GM18868 (cell line): ENCODE results near the gene GGT6.

Experiments used
- ATAC-seq: cut with Tn5 transposase; IDR thresholded peaks from one replicate; pipeline ENCODE4 v1.9.1; 2021; ENCODE audit warnings: mild to moderate bottlenecking, moderate library complexity; ENCODE audit not compliant: unreplicated experiment

GGT6 gene

DNA sequence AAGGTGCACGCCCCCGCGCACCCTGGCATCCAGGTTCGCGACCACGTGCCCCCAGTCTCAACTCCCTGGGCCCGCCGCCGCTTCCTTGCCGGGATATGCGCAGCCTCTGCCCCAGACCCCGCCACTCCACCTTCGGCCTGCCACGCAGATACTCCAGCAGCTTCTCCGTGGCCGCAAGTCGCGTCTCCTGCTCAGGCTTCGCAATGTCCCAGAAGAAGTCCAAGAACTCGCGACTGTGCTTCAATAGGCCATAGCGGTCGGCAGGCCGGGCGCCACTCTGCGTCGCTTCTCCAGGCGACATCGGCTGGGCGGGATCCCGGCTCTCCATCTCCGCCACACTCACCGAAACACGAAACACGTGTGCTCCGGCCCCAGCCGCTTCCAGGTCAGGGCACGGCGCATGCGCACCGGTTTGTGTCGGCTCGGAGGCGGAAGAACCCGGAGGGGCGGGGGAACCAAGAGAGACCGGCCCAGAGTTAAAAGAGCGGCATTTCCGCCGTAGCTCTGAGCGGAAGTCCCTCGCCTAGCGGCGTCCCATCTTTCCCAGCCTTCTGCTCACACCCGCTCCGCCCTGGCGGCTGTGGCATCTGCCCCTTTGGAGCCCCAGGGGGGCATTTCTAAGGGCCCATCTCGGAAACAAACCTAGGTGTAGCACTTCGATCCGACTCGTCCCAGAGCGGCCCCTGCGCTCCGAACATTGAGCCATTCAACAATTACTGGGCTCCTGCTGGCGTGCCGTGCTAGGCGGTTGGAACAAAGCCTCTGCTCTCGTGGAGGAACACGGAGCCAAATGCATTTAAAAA lies 5.2 kb downstream of the GGT6 start, which contains the start of gene MYBBP1A:
TSS of gene MYBBP1A (minus strand) at position 388 of the 803 bp plus-strand sequence. CDS start at position 328, 60 bp downstream.
- ATAC-seq = peak; percentile 89

DNA sequence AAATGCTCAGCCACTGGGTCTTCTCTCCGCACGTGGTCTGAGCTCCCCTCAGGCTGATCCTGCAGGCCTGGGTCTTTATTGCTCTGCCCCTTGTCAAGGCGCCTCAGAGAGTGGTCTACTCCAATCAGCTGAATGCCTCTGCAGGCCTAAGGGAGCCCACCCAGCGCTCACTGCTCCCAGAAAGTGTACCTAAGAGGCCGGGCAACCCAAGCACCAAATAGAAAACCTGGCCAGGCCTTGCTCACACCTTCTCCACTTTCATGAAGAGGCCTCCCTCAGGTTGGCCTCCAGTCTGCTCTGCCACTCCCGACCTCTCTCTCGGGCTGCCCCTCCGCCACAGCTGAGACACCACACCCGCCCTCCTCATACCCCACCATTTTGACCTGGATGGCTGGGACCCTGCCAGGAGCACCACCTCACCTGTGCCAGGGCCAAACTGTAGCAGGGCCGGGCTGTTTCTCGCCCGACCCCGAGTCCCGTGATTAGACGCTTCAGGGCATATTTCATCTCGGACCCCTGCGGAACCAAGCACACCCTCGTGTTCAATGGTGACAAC lies 5.9 kb downstream of the GGT6 start:
- ATAC-seq = no peak

DNA sequence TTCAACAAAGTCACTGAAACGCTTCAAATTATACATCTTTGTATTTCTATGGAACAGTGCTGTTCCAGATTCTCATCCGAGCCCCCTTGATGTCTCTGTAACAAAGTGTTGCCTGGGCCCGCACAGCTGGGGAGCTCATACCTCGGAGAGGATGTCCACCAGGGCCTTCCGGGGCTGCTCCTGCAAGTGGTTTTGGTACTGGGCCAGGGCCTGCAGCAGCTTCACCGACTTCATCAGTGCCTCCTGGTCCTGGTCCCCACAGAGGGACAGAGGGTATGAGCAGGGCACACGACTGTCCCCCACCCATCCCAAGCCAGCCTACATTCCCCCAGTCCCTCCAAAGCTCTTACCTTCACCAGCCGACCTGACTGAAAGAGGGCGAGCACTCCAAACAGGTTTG lies 6.7 kb downstream of the GGT6 start:
- ATAC-seq = no peak

DNA sequence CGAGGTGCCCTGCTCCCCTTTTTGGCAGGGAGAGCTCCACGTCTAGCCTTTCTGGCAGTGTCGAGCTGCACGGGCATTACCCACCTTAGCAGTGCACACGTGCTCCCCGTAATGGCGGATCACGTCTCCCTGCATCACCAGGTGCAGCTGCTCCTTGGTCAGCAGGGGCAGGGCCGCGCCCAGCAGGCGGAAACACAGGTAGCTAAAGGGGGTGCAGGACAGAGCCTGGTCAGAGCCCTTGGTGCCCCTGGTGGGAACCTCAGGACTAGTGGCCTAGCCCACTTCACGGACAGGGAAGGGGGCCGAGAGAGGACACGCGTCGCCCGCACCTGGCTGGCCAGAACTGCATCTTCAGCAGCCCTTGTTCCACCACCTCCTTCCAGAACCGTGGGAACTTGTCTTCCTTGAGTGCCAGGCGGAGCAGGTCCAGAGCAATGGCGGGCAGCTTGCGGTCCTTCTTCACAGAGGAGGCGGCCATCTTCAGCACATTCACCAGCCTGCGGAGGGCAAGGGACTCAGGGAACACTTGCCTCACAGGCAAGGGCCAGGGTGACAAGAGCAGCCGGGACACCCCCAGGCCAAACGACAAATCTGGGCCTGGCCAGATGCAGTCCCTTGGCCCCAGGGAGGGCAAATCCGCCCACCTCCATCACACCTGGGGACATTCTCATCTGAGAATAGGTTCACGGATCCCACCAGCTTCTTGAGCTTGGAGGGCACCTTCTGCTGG lies 8.4 kb downstream of the GGT6 start:
- no peak for ATAC-seq

DNA sequence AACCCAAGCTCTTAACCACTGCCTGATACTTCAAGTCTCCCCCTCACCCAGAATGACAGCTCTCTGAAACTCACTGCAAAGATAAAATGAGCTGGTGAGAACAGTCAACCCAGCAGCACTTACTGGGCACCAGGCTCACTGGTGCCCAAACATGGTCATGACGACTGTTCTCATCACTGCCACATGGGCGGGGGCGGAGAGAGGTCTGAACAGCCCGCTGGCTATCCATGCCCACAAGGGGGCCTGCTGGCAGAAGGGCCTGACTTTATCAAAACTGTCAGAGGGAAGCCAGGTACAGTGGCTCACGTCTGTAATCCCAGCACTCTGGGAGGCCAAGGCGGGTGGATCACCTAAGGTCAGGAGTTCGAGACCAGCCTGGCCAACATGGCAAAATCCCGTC lies 9.2 kb downstream of the GGT6 start:
- ATAC-seq = no peak

DNA sequence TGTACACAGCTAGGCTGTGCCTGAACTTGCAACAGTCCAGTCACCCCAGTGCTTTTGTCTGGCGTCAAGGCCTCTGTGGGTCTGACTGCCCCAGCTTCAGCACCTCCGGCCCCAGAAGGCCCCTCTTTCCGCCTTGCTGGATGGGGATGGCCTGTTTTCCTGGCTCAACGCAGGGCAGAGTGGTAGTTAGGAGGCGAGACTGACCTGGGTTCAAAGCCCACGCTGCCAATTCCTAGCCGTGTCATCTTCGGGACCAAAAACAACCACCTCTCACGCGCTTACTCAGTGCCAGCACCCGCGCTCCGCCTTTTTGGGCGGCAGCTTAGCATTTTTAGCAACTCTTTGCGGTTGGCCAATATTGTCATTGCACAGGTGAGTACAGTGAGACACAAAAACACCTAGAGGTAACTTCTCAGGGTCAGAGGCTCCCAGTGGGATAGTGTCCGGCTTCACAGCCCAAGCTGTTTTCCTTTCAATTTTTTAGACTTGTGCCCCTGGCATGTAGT lies 9.8 kb downstream of the GGT6 start:
- no peak for ATAC-seq

DNA sequence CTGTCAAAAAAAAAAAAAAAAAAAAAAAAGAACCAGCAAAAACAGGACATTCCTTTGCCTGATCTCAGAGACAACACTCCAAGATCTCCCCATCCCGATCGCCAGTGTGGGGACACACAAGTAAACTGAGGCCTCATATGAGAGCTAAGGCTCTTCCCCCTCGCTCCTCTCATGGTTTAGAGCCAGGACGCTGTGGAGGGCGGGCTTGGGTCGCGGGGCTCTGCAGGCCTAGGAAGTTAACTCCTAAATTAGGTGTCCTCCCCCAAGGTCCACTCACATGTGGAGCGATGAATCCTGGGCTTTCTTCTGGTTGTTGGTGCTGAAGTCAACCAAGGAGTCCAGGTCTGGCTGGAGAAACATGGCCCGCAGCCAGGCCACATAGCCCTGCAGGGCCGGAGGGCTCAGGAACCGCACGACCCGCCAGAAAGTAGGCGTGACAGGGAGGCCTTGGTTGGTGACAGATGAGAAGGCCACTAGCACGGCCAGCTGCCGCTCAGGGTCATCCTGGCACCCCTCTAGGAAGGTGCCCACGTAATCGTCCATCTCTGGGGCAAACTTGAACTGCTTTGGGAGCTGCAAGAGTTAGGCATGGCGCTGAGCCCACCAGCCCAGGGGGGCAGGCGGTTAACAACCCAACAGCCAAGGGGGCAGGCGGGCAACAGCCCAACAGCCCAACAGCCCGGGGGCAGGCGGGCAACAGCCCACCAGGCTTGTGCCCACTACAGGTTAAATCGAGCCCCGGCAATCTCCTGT lies 10.4 kb downstream of the GGT6 start:
- ATAC-seq = no peak

DNA sequence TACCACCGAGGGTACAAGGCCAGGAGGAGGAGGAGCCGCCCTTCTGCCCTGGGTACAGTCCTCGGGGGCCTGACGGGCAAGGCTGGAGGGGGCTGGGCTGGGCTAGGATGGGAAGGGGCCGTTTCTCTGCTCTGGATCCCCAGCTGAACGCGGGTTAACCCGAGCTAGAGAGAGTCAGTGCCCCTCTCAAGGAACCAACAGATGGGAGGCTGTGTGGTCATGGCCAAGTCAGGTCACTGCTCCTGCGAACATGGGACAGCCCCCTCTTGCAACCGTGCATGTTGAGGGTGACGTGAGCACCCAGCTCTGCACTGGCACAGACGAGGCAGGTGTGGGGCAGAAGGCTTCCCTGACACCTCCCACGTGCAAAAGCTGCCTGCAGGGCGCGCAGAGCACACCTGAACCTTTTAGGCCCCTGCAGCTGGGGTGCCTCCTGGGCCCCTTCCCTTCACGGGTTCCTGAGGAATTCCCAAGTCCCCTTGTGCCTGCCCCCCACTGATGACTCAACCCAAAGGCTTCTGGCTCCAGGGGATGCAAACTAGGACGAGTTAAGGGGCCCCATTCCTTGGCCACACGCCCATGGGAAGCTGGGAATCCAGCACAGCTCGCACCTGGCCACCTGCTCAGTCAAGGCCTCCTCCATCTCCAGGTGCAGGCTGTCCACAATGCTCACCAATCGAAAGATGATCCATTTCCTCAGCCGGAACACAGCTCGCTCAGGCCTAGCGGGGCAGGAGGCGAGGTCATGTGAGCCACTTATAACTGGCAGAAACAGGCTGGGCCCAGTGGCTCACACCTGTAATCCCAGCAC lies 11.5 kb downstream of the GGT6 start:
- no peak for ATAC-seq

DNA sequence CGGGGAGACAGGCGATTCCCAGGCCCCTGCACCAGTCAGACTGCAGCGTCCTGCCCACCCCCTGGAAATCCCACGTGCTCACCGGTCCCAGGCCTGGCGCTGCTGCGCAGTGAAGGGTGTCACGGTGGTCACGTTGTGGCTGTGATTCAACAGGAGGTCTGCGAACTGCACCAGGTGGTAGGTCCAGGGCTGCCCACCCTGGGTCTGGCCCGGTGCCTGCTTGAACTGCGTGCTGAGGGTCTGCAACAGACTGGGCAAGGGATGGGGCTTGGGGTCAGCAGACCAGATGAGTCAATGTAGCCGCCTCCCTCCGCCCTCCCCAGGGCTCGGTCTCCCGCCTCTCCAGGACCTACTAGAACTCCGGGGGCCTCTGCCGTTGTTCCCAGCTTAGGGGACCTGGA lies 12.3 kb downstream of the GGT6 start:
- no peak for ATAC-seq

DNA sequence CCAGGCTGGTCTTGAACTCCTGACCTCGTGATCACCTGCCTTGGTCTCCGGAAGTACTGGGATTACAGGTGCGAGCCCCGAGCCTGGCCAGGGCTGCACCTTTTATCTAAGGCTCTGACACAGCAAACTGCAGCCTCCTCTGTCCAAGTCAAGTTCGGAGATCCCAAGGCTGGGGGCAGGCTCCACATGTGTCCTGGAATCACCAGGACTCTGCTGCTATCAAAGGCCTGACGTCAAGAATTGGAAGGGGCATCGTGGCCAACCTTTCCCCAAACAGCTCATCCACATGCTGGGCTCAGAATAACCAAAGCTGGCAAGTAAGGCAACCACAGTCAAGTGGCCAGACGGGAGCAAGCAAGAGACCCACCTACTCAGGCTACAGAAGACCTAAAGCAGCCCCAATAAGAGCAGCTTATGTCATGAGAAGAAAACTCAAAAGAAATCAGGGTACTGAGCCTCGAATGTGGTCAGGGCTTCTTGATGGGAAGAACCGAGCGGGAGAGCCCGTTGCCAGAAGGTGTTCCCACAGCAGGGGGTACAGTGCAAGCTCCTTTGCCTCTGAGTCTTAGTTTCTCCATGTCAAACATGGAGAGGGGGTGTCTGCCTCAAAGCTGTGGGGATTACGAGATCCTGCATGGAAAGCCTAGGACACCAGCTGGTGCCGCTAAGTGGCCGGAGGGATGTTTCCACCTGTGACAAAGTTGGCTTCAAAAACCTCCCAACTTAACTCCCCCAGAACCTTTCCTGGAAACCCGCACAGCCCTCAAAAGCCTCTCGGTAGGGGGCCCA lies 13.1 kb downstream of the GGT6 start:
- ATAC-seq = no peak

DNA sequence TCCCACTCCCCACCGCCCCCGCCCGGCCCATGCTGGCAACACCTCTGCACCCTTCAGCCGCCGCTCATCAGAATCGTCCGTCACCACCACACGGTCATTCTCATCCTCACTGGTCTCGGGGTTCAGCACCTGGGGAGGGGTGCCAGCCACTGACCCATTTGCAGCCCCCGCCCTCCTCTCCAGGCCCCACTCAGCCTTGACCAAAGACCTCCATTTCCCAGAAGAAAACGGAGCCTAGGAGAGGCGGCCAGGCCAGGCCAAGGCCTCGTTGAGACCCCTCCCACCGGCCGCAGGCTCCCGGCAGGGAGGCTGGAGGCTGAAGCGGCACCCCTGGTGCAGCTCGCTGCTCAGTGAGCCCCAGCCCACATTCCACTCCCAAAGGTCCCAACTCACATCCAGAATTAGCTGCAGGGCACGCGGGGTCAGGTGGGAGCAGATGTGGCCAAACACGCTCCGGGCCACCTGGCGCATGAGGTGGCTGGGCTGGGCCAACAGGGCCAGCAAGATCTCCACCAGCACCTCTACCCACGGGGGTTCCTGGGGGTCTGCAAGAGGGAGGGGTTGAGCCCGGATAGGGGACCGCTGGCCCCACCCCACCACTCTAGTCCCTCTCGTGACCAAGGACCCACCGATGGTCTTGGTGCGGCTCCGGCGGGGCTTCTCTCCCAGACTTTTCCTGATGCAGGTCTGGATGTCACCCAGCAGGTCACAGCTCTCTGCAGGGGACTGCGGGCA lies 15.0 kb downstream of the GGT6 start:
- ATAC-seq = no peak

DNA sequence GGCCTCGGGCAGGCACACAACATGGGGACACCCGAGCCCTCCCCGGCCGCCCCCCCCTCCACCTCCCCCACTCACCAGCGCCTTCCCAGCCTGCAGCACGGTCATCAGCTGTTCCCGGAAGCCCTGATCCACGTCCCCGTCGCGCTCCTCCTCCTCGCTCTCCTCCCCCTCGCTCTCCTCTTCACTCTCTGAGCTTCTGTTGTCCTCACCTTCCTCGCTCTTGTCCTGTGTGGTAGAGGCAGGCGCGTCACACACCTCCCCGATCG lies 15.5 kb downstream of the GGT6 start:
- no peak for ATAC-seq

DNA sequence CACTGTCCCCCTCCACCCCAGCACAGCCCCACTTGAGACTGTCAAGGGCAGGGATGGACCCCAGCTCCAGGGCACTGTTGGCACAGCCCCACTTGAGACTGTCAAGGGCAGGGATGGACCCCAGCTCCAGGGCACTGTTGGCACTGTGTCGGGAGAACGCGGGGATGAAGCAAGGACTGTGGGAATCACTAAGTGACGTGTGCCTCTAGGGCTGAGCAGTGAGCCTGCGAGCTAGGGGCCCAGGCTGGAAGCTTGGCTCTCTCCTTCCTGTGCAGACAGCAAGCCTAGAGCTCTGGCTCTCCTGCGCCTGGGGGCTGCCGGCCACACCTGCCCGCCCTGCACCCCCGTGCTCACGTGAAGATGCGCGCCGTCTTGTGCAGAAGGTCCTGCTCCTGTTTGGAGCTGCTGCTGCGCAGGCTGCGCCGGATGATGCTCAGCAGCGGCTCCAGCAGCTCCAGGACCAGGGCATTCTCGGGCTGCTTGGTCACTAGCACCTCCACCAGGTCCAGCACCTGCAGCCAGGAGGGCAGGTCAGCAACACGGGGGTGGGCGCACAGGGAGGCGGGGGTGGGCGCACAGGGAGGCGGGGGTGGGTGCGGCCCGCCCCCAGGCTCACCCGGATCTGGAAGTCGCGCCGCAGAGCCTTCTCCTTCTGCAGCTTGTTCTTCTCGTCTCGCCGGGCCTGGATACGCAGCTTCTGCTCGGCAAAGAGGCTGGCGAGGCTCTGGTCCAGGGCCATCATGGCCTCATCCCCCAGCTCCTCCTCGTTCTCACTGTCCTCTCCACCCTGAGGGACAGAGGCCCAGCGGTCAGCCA lies 16.0 kb downstream of the GGT6 start:
- no peak for ATAC-seq

DNA sequence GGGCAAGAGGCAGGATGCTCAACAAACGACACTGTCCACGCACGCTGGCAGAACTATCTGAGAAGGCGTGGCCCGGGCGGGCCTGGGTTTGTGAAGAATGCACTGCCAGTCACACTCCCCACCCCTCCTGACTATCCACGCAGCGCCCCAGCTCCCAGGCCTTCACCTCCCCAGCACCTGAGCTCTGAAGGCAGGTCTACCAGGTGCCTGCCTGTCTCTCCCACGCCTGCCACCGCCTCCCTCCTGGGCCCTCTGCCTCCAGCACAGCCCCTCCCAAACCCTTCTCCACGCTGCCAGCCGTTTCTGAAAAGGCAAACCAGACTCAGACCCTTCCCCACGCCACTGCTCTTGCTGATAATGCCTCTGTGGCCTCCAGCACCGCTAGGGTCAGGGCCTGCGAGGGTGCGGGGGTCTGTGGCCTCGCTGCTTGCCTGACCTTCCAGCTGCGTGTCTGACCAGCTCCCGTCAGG lies 16.8 kb downstream of the GGT6 start:
- ATAC-seq = no peak

DNA sequence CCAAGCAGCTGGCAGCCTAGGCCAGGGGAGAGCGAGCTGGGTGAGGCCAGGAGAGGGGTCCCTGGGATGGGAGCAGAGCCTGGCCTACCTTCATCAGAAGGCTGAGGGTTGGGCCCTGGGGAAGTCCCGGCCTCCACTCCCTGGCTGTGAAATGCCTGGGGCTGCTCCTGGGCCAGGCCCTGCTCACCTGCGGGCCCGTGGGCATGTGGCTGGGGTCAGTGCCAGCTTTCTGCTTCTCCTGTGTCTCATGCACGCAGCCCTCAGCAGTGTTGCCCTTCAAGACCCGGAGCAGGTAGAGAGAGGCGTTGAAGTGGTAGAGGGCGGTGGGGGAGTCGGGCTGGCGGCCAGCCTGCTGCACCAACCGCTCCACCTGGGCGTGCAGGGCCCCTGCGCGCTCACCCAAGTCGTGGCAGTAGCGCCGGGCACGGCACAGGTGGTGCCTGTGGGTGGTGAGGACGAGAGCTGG lies 17.6 kb downstream of the GGT6 start:
- ATAC-seq = no peak

DNA sequence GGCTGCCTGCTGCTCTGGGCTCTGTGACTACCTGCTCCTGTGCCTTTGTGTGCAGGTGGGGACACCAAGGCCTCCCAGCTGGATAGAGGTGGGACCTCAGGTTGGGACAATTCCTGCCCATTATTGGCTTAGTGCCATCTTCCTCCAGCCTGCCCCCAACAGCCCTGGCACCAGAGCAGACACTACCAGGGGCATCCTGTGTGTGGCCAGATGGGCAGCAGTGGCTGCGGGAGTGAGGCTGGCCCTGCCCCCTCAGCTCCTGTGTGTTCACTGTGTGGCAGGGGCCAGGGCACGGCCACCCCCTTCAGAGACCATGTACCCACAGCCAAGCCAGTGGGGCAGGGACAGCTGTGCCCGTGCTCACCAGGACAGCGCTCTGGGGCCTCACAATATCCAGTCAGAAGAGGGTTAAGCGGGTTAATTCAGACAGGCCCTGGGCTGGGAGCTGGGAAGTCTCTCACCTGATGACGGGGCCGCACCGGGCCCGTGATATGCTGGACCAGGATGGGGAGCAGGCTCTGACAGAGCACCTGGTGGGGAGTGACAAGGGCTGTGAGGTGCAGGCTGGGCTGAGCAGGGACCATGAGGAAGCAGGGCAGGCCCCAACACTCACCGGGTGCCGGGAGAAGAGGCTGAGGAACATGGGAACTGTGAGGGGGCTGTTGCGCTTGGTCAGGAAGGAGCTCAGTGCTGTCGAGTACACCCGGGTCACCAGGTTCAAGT lies 18.2 kb downstream of the GGT6 start:
- no peak for ATAC-seq

DNA sequence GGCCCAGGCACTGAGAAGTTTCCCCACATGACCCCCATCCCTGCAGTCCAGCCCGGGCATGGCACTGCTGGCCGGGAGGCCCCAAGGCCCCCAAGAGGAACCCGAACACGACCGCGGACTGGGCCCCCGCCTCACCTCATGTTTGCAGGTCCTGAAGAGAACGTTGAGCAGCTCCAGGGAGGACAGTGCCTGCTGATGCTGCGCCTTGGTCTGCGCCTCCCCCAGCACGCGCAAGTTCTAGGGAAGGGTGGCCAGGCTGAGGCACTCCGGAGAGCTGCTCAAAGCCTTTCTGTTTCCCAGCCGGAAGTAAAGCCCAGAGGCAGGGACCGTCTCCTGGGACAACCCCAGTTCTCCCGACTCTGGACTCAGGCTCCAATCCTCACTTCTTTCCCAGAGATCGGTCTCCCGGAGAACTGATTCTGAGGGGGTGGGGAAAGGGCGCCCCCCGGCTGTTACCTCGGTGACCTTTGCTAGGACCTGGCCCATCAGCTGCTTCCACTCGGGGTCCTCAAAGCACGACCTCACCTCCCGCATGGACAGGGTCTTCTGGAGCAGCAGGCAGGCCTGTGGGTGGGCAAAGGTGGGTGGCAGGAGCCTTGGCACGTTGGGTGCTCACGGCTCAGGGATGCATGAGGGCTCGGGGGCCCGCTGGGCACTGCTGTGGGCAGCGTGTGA lies 18.9 kb downstream of the GGT6 start:
- no peak for ATAC-seq
